ENCODE results near the gene EFS. TPM values are rescaled to one million over a fixed set of nuclear protein-coding genes. Genes with fewer than 3 reads are reported as not detected.

Gene EFS
- total RNA-seq, 2 experiments from 2014 or later: not detected

- ChIA-PET POLR2A (no interaction called here), CTCF (no interaction called here)
- H3K27ac Mint-ChIP-seq: no peak overlapping the region
- no peaks in the 10 kb centered on the region for H3K27me3 Mint-ChIP-seq
- intact Hi-C loops (cut with micrococcal nuclease): no loop called here
- H3K9me3 Mint-ChIP-seq: no peaks in the 10 kb centered on the region
- H3K36me3 Mint-ChIP-seq (ENCODE audit: low read depth): no peaks in the 10 kb centered on the region
- TF ChIP-seq CTCF (IDR thresholded peaks at IDR 0.05): no peak
- no peak overlapping the region for H3K4me3 Mint-ChIP-seq
- H3K4me1 Mint-ChIP-seq (ENCODE audit: low read depth): no peaks in the 10 kb centered on the region
- ATAC-seq (no peak), DNase-seq (no peak)
These were observed 41.3 kb upstream of the EFS start for GRCh38 chr14:23406244-23406643.

- H3K4me1 Mint-ChIP-seq (ENCODE audit: low read depth): no peaks in the 10 kb centered on the region
- H3K36me3 Mint-ChIP-seq (ENCODE audit: low read depth): no peaks in the 10 kb centered on the region
- intact Hi-C loops (cut with micrococcal nuclease): no loop called here
- no peak for TF ChIP-seq CTCF (IDR thresholded peaks at IDR 0.05)
- POLR2A ChIA-PET: no interaction called here
- H3K27ac Mint-ChIP-seq: no peak overlapping the region
- no peaks in the 10 kb centered on the region for H3K9me3 Mint-ChIP-seq
- H3K4me3 Mint-ChIP-seq: no peak overlapping the region
- CTCF ChIA-PET: no interaction called here
- H3K27me3 Mint-ChIP-seq: no peaks in the 10 kb centered on the region
- no peak for DNase-seq
- no peak for ATAC-seq
These were observed 40.6 kb upstream of the EFS start for GRCh38 chr14:23405516-23406025.

- Mint-ChIP-seq H3K27ac (no peak overlapping the region), H3K4me3 (no peak overlapping the region), H3K9me3 (no peaks in the 10 kb centered on the region), H3K27me3 (no peaks in the 10 kb centered on the region), H3K4me1 (ENCODE audit: low read depth) (no peaks in the 10 kb centered on the region), H3K36me3 (ENCODE audit: low read depth) (no peaks in the 10 kb centered on the region)
- ATAC-seq (no peak), DNase-seq (no peak)
- TF ChIP-seq CTCF (IDR thresholded peaks at IDR 0.05): no peak
- CTCF ChIA-PET: no interaction called here
- POLR2A ChIA-PET: no interaction called here
- intact Hi-C loops (cut with micrococcal nuclease): no loop called here
These were observed 40.1 kb upstream of the EFS start for GRCh38 chr14:23405096-23405495.

- Mint-ChIP-seq H3K4me3 (no peak overlapping the region), H3K36me3 (ENCODE audit: low read depth) (no peaks in the 10 kb centered on the region), H3K4me1 (ENCODE audit: low read depth) (no peaks in the 10 kb centered on the region), H3K27me3 (no peaks in the 10 kb centered on the region), H3K27ac (no peak overlapping the region), H3K9me3 (no peaks in the 10 kb centered on the region)
- intact Hi-C loops (cut with micrococcal nuclease): no loop called here
- ATAC-seq (no peak), DNase-seq (no peak)
- CTCF ChIA-PET: no interaction called here
- TF ChIP-seq CTCF (IDR thresholded peaks at IDR 0.05): no peak
- POLR2A ChIA-PET: no interaction called here
These were observed 39.4 kb upstream of the EFS start for GRCh38 chr14:23404331-23404900.

GRCh38 chr14:23403908-23404307 lies 38.9 kb upstream of the EFS start:
- Mint-ChIP-seq H3K9me3 (no peaks in the 10 kb centered on the region), H3K27ac (no peak overlapping the region), H3K27me3 (no peaks in the 10 kb centered on the region), H3K4me1 (ENCODE audit: low read depth) (no peaks in the 10 kb centered on the region), H3K36me3 (ENCODE audit: low read depth) (no peaks in the 10 kb centered on the region), H3K4me3 (no peak overlapping the region)
- ChIA-PET POLR2A (no interaction called here), CTCF (no interaction called here)
- intact Hi-C loops (cut with micrococcal nuclease): no loop called here
- no peak for ATAC-seq
- DNase-seq: no peak
- TF ChIP-seq CTCF (IDR thresholded peaks at IDR 0.05): no peak

Data from activated CD8-positive, alpha-beta T cell treated with anti-CD3 and anti-CD28 coated beads for 36 hours (primary cell).